Transverse colon (tissue), 4 donors: Measurements from ENCODE around the gene MAN1C1.

Source experiments
- CTCF ChIP-seq, 5 experiments: fragments of 200-600 bp in 3 of 5; fragments of 450-650 bp in 2 of 5; sonication (generic) in 3 of 5; IDR thresholded peaks; 1 replicate in 2 of 5; 2 replicates in 3 of 5; pipeline ENCODE4 v1.5.1; 2016 to 2017; ENCODE audit warnings: antibody characterized with exemption in 5 of 5, inconsistent platforms in 3 of 5, mild to moderate bottlenecking in 2 of 5, moderate library complexity in 1 of 5
- EP300 ChIP-seq: sonication (generic); formaldehyde crosslinking; IDR thresholded peaks from one replicate; pipeline ENCODE4 v1.6.1; 2017; ENCODE audit warnings: antibody characterized with exemption, low read depth
- POLR2AphosphoS5 ChIP-seq, 3 donors: sonication (generic); formaldehyde crosslinking; IDR thresholded peaks; one replicate each; pipeline ENCODE4 v1.6.1; 2016; ENCODE audit warnings: antibody characterized with exemption in 3 of 3

DNA sequence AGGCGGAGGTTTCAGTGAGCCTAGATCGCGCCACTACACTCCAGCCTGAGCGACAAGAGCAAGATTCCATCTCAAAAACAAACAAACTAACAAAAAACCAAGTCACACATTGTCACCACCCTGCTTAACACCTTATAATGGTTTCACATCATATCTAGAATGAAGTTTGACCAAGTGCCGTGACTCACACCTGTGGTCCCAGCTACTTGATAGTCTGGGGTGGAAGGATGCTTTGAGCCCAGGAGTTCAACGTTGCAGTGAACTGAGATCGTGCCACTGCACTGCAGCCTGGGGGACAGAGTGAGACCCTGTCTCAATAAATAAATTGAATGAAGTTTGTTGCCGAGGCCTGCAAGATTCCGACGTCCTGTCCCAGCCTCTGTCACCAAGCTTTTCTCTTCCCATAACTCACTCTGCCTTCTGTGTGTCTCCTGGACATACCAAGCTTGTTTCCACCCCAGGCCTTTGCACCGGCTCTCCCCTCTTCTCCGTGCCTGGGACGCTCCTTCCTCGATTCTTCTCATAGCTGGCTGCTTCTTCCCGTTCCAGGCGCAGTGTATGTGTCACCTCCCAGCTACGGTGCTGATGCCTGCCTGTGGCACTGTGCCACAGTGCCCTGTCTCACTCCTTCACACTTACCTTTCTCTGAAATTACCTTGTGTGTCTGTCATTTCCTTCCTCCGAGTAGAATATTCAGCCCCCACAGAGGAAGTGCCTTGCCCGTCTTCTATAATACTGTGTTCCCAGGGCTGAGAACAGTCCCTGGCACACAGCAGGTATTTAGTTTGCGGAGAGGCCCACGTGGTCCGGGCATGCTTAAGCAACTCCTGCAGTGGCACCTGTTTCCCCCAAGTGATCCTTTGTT is 179.6 kb downstream of the MAN1C1 start:
- TF ChIP-seq CTCF (IDR thresholded peaks at IDR 0.05) (no peak), EP300 (no peak), POLR2AphosphoS5 (IDR thresholded peaks at IDR 0.05) (no peak)
